GM19023 (cell line): Measurements from ENCODE around the gene SSUH2.
"Not testable (repeated sequence)": the region's sequence is repeated elsewhere in the genome, so short reads cannot be mapped to it uniquely, and the experiment has no call there.

Source experiments
- ATAC-seq: cut with Tn5 transposase; IDR thresholded peaks from one replicate; pipeline ENCODE4 v1.9.1; 2021; ENCODE audit warnings: mild to moderate bottlenecking, moderate library complexity; ENCODE audit not compliant: unreplicated experiment

Gene SSUH2

GRCh38 chr3:8659242-8659641 lies 14.6 kb upstream of the SSUH2 start:
- ATAC-seq, result no peak

- ATAC-seq, result peak; percentile 91
These were observed 14.0 kb upstream of the SSUH2 start for GRCh38 chr3:8658306-8659212.

GRCh38 chr3:8657804-8658305 lies 13.3 kb upstream of the SSUH2 start:
- peak; percentile 1 for ATAC-seq

GRCh38 chr3:8656240-8656639 lies 11.6 kb upstream of the SSUH2 start:
- no peak for ATAC-seq

- ATAC-seq, result no peak
These were observed 10.8 kb upstream of the SSUH2 start for GRCh38 chr3:8655387-8655835.

- ATAC-seq, result not testable (repeated sequence)
These were observed 10.2 kb upstream of the SSUH2 start for GRCh38 chr3:8654572-8655329.

GRCh38 chr3:8653800-8654408 lies 9.3 kb upstream of the SSUH2 start:
- ATAC-seq, result no peak

- ATAC-seq, result no peak
These were observed 7.9 kb upstream of the SSUH2 start for GRCh38 chr3:8652324-8652987.

GRCh38 chr3:8651418-8652323 lies 7.1 kb upstream of the SSUH2 start:
- no peak for ATAC-seq

- ATAC-seq, result no peak
These were observed 6.2 kb upstream of the SSUH2 start for GRCh38 chr3:8650583-8651416.

GRCh38 chr3:8649757-8650156 lies 5.2 kb upstream of the SSUH2 start:
- no peak for ATAC-seq

- ATAC-seq, result no peak
These were observed 4.5 kb upstream of the SSUH2 start for GRCh38 chr3:8648909-8649741.

GRCh38 chr3:8647137-8647985 lies 2.8 kb upstream of the SSUH2 start:
- ATAC-seq, result no peak

GRCh38 chr3:8646313-8646938 lies 1.8 kb upstream of the SSUH2 start:
- ATAC-seq, result no peak

- ATAC-seq, result no peak
These were observed 1.1 kb upstream of the SSUH2 start for GRCh38 chr3:8645712-8646111.

- no peak for ATAC-seq
These were observed 769 bp downstream of the SSUH2 start for GRCh38 chr3:8643693-8644365.
